RWPE2 (cell line): ENCODE measurements around the gene HPS3.

ENCODE experiments used
- ATAC-seq: fragments of 200-7000 bp; cut with Tn5 transposase; 3 replicates; pipeline ENCODE4 v1.9.1; 2021; ENCODE audit warnings: low read depth
- DNase-seq: peaks from one replicate; pipeline ENCODE4 v3.0.0-alpha.2; 2020; ENCODE audit warnings: low spot score
- H3K27ac ChIP-seq: fragments of 450-650 bp; 2 replicates; pipeline ENCODE4 v1.5.1; 2017; ENCODE audit warnings: mild to moderate bottlenecking; ENCODE audit not compliant: poor library complexity, severe bottlenecking
- H3K27me3 ChIP-seq: fragments of 250-450 bp; sonication (Bioruptor Pico); 2 replicates; pipeline ENCODE4 v1.5.1; 2021; ENCODE audit warnings: mild to moderate bottlenecking, moderate library complexity; ENCODE audit not compliant: insufficient read depth, poor library complexity, severe bottlenecking
- H3K36me3 ChIP-seq: fragments of 250-450 bp; sonication (Bioruptor Pico); 2 replicates; pipeline ENCODE4 v1.5.1; 2020; ENCODE audit warnings: low read depth, mild to moderate bottlenecking, moderate library complexity
- H3K4me1 ChIP-seq: fragments of 250-450 bp; sonication (Bioruptor Pico); 2 replicates; pipeline ENCODE4 v1.5.1; 2021; ENCODE audit warnings: mild to moderate bottlenecking, moderate library complexity; ENCODE audit not compliant: insufficient read depth, poor library complexity, severe bottlenecking
- H3K4me3 ChIP-seq: fragments of 250-450 bp; sonication (Bioruptor Pico); 2 replicates; pipeline ENCODE4 v1.5.1; 2021; ENCODE audit warnings: mild to moderate bottlenecking, moderate library complexity; ENCODE audit not compliant: severe bottlenecking
- H3K9me3 ChIP-seq: fragments of 250-450 bp; sonication (Bioruptor Pico); 2 replicates; pipeline ENCODE4 v1.5.1; 2021; ENCODE audit warnings: mild to moderate bottlenecking, moderate library complexity; ENCODE audit not compliant: severe bottlenecking
- CTCF ChIP-seq: fragments of 450-650 bp; IDR thresholded peaks from one replicate; pipeline ENCODE4 v1.5.1; 2017; ENCODE audit warnings: mild to moderate bottlenecking, moderate library complexity; ENCODE audit not compliant: poor library complexity, severe bottlenecking

Gene HPS3

GRCh38 chr3:149101641-149102040 lies 27.8 kb upstream of the HPS3 start:
- no peak for TF ChIP-seq CTCF
- DNase-seq (no peak), ATAC-seq (no peak)
- Histone ChIP-seq H3K27ac (no peak overlapping the region), H3K9me3 (no peaks in the 10 kb centered on the region), H3K36me3 (no peaks in the 10 kb centered on the region), H3K4me1 (no peaks in the 10 kb centered on the region), H3K4me3 (no peak overlapping the region), H3K27me3 (no peaks in the 10 kb centered on the region)

DNA sequence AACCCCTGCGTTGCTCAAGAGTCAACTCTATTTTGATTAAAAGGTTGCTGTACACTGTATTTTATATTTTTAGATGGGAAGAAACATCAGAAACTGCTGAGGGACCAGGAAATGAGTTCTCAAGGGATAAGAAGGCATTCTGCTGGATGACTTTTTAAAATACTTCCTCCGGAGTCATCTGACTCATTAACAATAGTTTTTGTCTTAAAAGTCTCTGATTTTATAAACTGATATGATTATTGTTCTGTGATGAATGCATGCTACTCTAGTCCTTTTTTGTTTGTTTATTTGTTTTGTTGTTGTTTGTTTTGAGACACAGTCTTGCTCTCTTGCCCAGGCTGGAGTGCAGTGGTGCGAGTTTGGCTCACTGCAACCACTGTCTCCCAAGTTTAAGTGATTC lies 25.0 kb upstream of the HPS3 start:
- TF ChIP-seq CTCF = no peak
- Histone ChIP-seq H3K27me3 (no peaks in the 10 kb centered on the region), H3K27ac (no peak overlapping the region), H3K9me3 (no peaks in the 10 kb centered on the region), H3K4me1 (no peaks in the 10 kb centered on the region), H3K4me3 (no peak overlapping the region), H3K36me3 (no peaks in the 10 kb centered on the region)
- DNase-seq (no peak), ATAC-seq (no peak)

DNA sequence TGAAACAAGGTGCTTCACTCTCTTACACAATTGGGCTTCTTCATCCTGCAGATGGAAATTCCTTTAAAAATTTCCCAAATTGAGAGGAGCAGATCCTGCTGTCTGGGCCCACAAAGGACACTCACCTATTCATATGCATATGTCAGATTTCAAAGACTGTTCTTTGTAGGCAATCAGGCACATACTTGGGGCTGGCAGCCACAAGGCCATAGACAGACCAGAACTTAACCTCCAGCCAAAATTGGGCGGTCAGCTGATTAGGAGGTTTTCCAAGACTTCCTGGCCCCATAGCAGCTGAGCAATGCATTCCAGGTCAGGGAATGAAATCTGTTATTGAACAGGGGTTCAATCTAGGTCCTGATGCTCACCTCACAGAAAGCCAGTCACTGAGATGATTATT lies 15.0 kb upstream of the HPS3 start:
- H3K27me3 ChIP-seq = no peaks in the 10 kb centered on the region
- TF ChIP-seq CTCF = no peak
- H3K4me1 ChIP-seq = no peaks in the 10 kb centered on the region
- H3K4me3 ChIP-seq = no peak overlapping the region
- no peaks in the 10 kb centered on the region for H3K9me3 ChIP-seq
- ATAC-seq (no peak), DNase-seq (no peak)
- H3K36me3 ChIP-seq = no peaks in the 10 kb centered on the region
- H3K27ac ChIP-seq = no peak overlapping the region

DNA sequence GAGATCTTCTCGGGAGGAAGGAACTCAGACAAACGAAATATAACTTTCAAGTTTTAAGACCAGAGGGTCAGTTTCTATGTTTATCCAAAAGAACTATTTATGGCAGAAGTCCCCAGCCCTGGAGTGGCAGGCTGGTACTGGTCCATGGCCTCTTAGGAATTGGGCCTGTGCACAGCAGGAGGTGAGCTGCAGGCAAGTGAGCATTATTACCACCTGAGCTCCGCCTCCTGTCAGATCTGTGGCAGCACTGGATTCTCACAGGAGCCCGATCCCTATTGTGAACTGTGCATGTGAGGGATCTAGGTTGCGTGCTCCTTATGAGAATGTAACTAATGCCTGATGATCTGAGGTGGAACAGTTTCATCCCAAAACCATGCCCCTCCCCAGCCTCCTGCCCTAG lies 14.3 kb upstream of the HPS3 start:
- Histone ChIP-seq H3K27me3 (no peaks in the 10 kb centered on the region), H3K4me1 (no peaks in the 10 kb centered on the region), H3K36me3 (no peaks in the 10 kb centered on the region), H3K9me3 (no peaks in the 10 kb centered on the region), H3K27ac (no peak overlapping the region), H3K4me3 (no peak overlapping the region)
- ATAC-seq (no peak), DNase-seq (no peak)
- TF ChIP-seq CTCF = no peak

DNA sequence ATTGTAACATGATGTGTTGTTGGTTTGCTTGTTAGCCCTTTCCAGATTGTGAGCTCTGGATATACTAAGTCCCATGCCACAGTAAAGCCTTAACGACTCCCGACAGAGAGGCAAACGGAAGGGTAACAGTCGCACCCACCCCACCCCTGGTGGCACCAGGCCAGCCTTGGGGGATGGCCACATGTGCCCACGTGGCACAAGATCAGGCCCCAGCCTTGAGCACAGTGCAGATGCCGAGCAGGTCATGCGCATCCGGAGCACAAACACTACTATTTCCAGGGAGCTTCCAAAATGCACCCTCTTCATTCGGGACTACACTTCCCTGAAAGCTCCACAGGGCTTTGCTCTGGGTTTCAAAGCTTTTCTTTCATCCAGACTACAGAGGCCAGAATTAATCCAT lies 10.7 kb upstream of the HPS3 start:
- Histone ChIP-seq H3K9me3 (no peaks in the 10 kb centered on the region), H3K36me3 (no peaks in the 10 kb centered on the region), H3K27me3 (no peaks in the 10 kb centered on the region), H3K4me1 (no peaks in the 10 kb centered on the region), H3K27ac (no peak overlapping the region), H3K4me3 (no peak overlapping the region)
- TF ChIP-seq CTCF = no peak
- DNase-seq = no peak
- ATAC-seq = no peak
